G401 (cell line): ENCODE measurements around the gene EZH2. TPM values are rescaled to one million over a fixed set of nuclear protein-coding genes. Genes with fewer than 3 reads are reported as not detected.

Source experiments
- DNase-seq: peaks from one replicate; pipeline ENCODE4 v3.0.0-alpha.2; 2015; ENCODE audit warnings: low spot score
- in situ Hi-C: cut with HindIII; loops from 2 replicates; pipeline ENCODE4 v1.10.0; 2016; ENCODE audit warnings: low sequenced_read_pairs, mixed read lengths
- total RNA-seq: library from RNA; depleted of rRNA; stranded (reverse); fragments of >200 nt; shearing (Covaris generic); gene quantifications from 2 replicates; pipeline ENCODE4 v1.2.3, GENCODE V29; 2014

EZH2 gene
- total RNA-seq, 1 experiment from 2014 or later = 37.5 TPM

GRCh38 chr7:148866362-148866761 is 17.7 kb downstream of the EZH2 start:
- DNase-seq = no peak
- in situ Hi-C loops = no loop called here

GRCh38 chr7:148865283-148865682 is 18.8 kb downstream of the EZH2 start:
- no peak for DNase-seq
- in situ Hi-C loops = no loop called here

GRCh38 chr7:148863324-148863723 is 20.8 kb downstream of the EZH2 start:
- in situ Hi-C loops = no loop called here
- DNase-seq = no peak

GRCh38 chr7:148862481-148862880 is 21.6 kb downstream of the EZH2 start:
- in situ Hi-C loops = no loop called here
- no peak for DNase-seq

GRCh38 chr7:148858489-148858888 is 25.6 kb downstream of the EZH2 start:
- in situ Hi-C loops = no loop called here
- no peak for DNase-seq

- DNase-seq = no peak
- in situ Hi-C loops = no loop called here
Observed at GRCh38 chr7:148856891-148857290, 27.2 kb downstream of the EZH2 start.

- DNase-seq = no peak
- in situ Hi-C loops = no loop called here
Observed at GRCh38 chr7:148856578-148856881, 27.6 kb downstream of the EZH2 start.

GRCh38 chr7:148854983-148855382 is 29.1 kb downstream of the EZH2 start:
- DNase-seq = no peak
- in situ Hi-C loops = no loop called here

- in situ Hi-C loops = no loop called here
- no peak for DNase-seq
Observed at GRCh38 chr7:148852272-148852671, 31.8 kb downstream of the EZH2 start.

- DNase-seq = no peak
- in situ Hi-C loops = no loop called here
Observed at GRCh38 chr7:148850564-148850963, 33.5 kb downstream of the EZH2 start.

GRCh38 chr7:148849393-148850098 is 34.5 kb downstream of the EZH2 start:
- in situ Hi-C loops = no loop called here

GRCh38 chr7:148847815-148848734 is 36.0 kb downstream of the EZH2 start:
- no peak for DNase-seq
- in situ Hi-C loops = no loop called here

More at GRCh38 chr7:148849393-148850098, 34.5 kb downstream of the EZH2 start:
- no peak for DNase-seq

- DNase-seq = no peak
- in situ Hi-C loops = no loop called here
Observed at GRCh38 chr7:148838905-148839304, 45.2 kb downstream of the EZH2 start.

GRCh38 chr7:148835854-148836253 is 48.2 kb downstream of the EZH2 start:
- in situ Hi-C loops = no loop called here
- DNase-seq = no peak

GRCh38 chr7:148834605-148835004 is 49.5 kb downstream of the EZH2 start:
- in situ Hi-C loops = no loop called here
- DNase-seq = no peak

GRCh38 chr7:148831782-148832181 is 52.3 kb downstream of the EZH2 start:
- in situ Hi-C loops = no loop called here
- no peak for DNase-seq

GRCh38 chr7:148830897-148831692 is 53.0 kb downstream of the EZH2 start:
- in situ Hi-C loops = no loop called here

GRCh38 chr7:148828965-148829364 is 55.1 kb downstream of the EZH2 start:
- DNase-seq = no peak
- in situ Hi-C loops = no loop called here

More at GRCh38 chr7:148830897-148831692, 53.0 kb downstream of the EZH2 start:
- DNase-seq = no peak

- in situ Hi-C loops = no loop called here
- no peak for DNase-seq
Observed at GRCh38 chr7:148825338-148825737, 58.8 kb downstream of the EZH2 start.

- no peak for DNase-seq
- in situ Hi-C loops = no loop called here
Observed at GRCh38 chr7:148824864-148825263, 59.2 kb downstream of the EZH2 start.
